ENCODE measurements around the gene LONP2.

Gene LONP2

GRCh38 chr16:48287239-48287638 lies 43.1 kb downstream of the LONP2 start:
- no peak for DNase-seq (ENCODE audit: low read depth)
- no peak for TF ChIP-seq CTCF (conservative IDR thresholded peaks at IDR 0.05; ENCODE audit: low read depth, low read length)

GRCh38 chr16:48291303-48291702 lies 47.2 kb downstream of the LONP2 start:
- no peak for TF ChIP-seq CTCF (conservative IDR thresholded peaks at IDR 0.05; ENCODE audit: low read depth, low read length)
- H3K4me3 ChIP-seq (ENCODE audit: low read length), result no peak overlapping the region
- no peak for DNase-seq (ENCODE audit: low read depth)

More at GRCh38 chr16:48287239-48287638, 43.1 kb downstream of the LONP2 start:
- no peak overlapping the region for H3K4me3 ChIP-seq (ENCODE audit: low read length)

GRCh38 chr16:48291754-48292153 lies 47.7 kb downstream of the LONP2 start:
- no peak for DNase-seq (ENCODE audit: low read depth)
- H3K4me3 ChIP-seq (ENCODE audit: low read length), result no peak overlapping the region
- no peak for TF ChIP-seq CTCF (conservative IDR thresholded peaks at IDR 0.05; ENCODE audit: low read depth, low read length)

GRCh38 chr16:48292452-48292851 lies 48.4 kb downstream of the LONP2 start:
- H3K4me3 ChIP-seq (ENCODE audit: low read length), result no peak overlapping the region
- no peak for DNase-seq (ENCODE audit: low read depth)
- TF ChIP-seq CTCF (conservative IDR thresholded peaks at IDR 0.05; ENCODE audit: low read depth, low read length), result no peak

- no peak for TF ChIP-seq CTCF (conservative IDR thresholded peaks at IDR 0.05; ENCODE audit: low read depth, low read length)
- no peak for DNase-seq (ENCODE audit: low read depth)
- H3K4me3 ChIP-seq (ENCODE audit: low read length), result no peak overlapping the region
Measured at GRCh38 chr16:48294724-48295123, 50.6 kb downstream of the LONP2 start.

GRCh38 chr16:48295488-48296281 lies 51.6 kb downstream of the LONP2 start:
- no peak for TF ChIP-seq CTCF (conservative IDR thresholded peaks at IDR 0.05; ENCODE audit: low read depth, low read length)
- H3K4me3 ChIP-seq (ENCODE audit: low read length), result no peak overlapping the region
- no peak for DNase-seq (ENCODE audit: low read depth)

GRCh38 chr16:48299471-48299870 lies 55.4 kb downstream of the LONP2 start:
- TF ChIP-seq CTCF (conservative IDR thresholded peaks at IDR 0.05; ENCODE audit: low read depth, low read length), result no peak
- DNase-seq (ENCODE audit: low read depth), result no peak
- no peak overlapping the region for H3K4me3 ChIP-seq (ENCODE audit: low read length)

All from retinal pigment epithelial cell (primary cell).